ENCODE results near the gene KCNQ1. TPM values are rescaled to one million over a fixed set of nuclear protein-coding genes. Genes with fewer than 3 reads are reported as not detected.

KCNQ1 gene
- total and polyA plus RNA-seq, 8 donors = 14.0 to 61.1 (median 46.7) TPM

DNA sequence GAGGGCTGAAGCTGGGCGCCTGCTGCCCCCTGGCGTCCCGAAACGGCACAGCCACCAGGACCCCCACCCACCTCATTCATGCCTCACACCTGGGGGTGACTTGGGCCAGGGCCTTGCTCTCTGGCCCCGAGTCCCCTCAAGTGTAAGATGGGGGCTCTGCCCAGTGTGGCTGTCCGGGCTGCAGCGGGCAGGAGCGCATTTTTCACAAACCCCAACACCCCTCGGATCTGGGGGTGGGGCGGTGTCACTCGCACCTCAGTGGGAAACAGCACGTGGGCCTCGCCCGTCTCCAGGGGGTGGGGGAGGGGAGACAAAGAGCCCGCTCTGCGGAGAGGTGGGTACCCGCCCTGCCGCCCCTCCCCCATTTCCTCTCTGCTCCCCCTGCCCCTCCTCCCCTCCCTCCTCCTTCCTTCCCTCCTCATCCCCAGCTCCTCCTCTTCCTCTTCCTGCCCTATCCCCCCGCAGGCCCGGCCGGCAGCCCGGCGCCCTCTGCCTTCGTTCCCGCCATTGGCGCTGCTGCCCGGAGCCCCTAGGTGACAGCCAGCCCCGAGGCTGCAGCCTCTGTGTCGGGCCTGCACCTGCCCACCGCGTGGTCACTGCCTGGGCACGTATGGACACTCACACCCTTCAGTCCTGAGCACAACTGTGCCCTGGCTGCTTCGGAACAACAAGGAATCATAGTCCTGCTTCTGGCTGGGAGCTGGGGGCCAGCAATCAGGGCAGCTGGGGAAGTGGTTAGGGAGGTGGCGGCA lies 447.6 kb downstream of the KCNQ1 start:
- ATAC-seq = peak in 3 of 4 donors; percentile 56 to 65 (median 59)
- peak in 3 of 6 donors; percentile 46 to 80 (median 64) for DNase-seq
- Histone ChIP-seq H3K27me3 (no peaks in the 10 kb centered on the region), H3K27ac (peak overlapping the region in 2 of 4 donors; percentile 3 to 13), H3K36me3 (no peaks in the 10 kb centered on the region), H3K4me1 (peaks cover 14 to 23% (median 17%) of the 10 kb centered on the region in 3 donors), H3K9me3 (no peaks in the 10 kb centered on the region), H3K4me3 (peak overlapping the region in 1 of 4 donors; percentile 29)
- TF ChIP-seq CTCF (IDR thresholded peaks at IDR 0.05) = peak; percentile 69 to 83 (median 80)
- WGBS, 2 donors = 12 to 15% methylated on average over 31 to 34 of the region's 34 CpGs
- no peak for FAIRE-seq
- intact Hi-C loops (cut with DNase I) = loop anchor here (5.0 to 10.0 kb wide), 4 partner anchors 358 to 588 kb away; partner anchors contain the start of genes C11orf21 (in 1 of the 3) and TSPAN32 (in 1 of the 3)

- no peaks in the 10 kb centered on the region for H3K27me3 ChIP-seq
- FAIRE-seq = no peak
- H3K4me3 ChIP-seq = peak overlapping the region in 1 of 4 donors; percentile 29
- peak overlapping the region in 1 of 4 donors; percentile 3 for H3K27ac ChIP-seq
- H3K36me3 ChIP-seq = no peaks in the 10 kb centered on the region
- peaks cover 14 to 23% (median 17%) of the 10 kb centered on the region in 3 donors for H3K4me1 ChIP-seq
- peak in 1 of 4 donors; percentile 2 for ATAC-seq
- no peaks in the 10 kb centered on the region for H3K9me3 ChIP-seq
- TF ChIP-seq CTCF (IDR thresholded peaks at IDR 0.05) = no peak
- intact Hi-C loops (cut with DNase I) = loop anchor here (5.0 to 10.0 kb wide), 4 partner anchors 358 to 588 kb away; partner anchors contain the start of genes C11orf21 (in 1 of the 3) and TSPAN32 (in 1 of the 3)
- WGBS, 2 donors = 57 to 59% methylated on average over 4 of the region's 4 CpGs
- DNase-seq = peak in 2 of 6 donors; percentile 25 to 36
Measured at GRCh38 chr11:2892967-2893528, 448.2 kb downstream of the KCNQ1 start.

DNA sequence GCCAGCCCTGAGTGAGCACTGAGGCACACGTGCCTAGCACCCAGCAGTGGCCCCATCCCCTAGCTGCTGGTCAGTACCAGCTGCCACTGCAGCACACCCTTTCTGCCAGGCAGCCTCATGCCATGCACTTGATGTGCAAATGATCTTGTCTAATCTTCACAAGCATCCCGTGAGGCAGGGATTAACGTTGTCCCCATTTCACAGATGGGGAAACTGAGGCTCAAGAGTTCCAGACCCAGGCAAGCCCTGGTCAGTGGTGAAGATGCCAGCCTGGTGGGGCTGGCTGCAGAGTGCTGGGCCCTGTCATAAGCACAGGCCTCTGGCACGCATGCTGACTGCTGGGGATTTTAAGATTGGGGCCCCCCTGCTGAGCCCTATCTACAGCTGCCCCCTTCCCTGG lies 449.1 kb downstream of the KCNQ1 start:
- FAIRE-seq = no peak
- no peak for ATAC-seq
- DNase-seq = peak in 1 of 6 donors; percentile 15
- no peaks in the 10 kb centered on the region for H3K9me3 ChIP-seq
- TF ChIP-seq CTCF (IDR thresholded peaks at IDR 0.05) = no peak
- no peak overlapping the region for H3K27ac ChIP-seq
- no peaks in the 10 kb centered on the region for H3K27me3 ChIP-seq
- peaks cover 14 to 23% (median 17%) of the 10 kb centered on the region in 3 donors for H3K4me1 ChIP-seq
- intact Hi-C loops (cut with DNase I) = loop anchor here (5.0 to 10.0 kb wide), 4 partner anchors 359 to 589 kb away; partner anchors contain the start of genes C11orf21 (in 1 of the 3) and TSPAN32 (in 1 of the 3)
- WGBS, 2 donors = 86 to 87% methylated on average over 4 of the region's 4 CpGs
- no peak overlapping the region for H3K4me3 ChIP-seq
- no peaks in the 10 kb centered on the region for H3K36me3 ChIP-seq

DNA sequence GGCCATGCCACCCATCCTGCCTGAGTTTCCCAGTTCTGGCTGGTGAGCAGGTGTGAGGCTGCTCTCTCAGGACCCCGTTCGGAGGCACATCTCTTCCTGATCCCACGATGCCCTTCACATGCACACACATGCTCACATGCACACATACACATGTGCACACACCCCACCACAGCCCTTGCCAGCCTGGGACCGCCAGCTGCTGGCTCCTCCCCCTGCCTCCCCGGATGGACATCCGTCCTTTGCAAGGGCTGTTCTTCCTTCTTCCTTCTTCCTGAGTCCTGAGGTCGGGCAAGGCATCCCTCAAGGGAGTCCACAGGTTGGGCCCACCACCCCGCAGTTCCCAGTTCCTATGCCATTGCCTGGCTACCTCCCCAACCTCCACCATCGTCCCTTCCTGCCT lies 451.2 kb downstream of the KCNQ1 start:
- Histone ChIP-seq H3K27me3 (no peaks in the 10 kb centered on the region), H3K27ac (no peak overlapping the region), H3K4me3 (no peak overlapping the region), H3K36me3 (no peaks in the 10 kb centered on the region), H3K4me1 (peaks cover 10 to 20% (median 13%) of the 10 kb centered on the region in 3 donors), H3K9me3 (no peaks in the 10 kb centered on the region)
- no peak for ATAC-seq
- FAIRE-seq = no peak
- peak in 1 of 6 donors; percentile 57 for DNase-seq
- WGBS, 2 donors = 71 to 88% methylated on average over 9 of the region's 9 CpGs
- intact Hi-C loops (cut with DNase I) = loop anchor here in 2 of 3 donors (10.0 kb wide), 3 partner anchors 361 to 591 kb away; partner anchors contain the start of genes C11orf21 (in 1 of the 2) and TSPAN32 (in 1 of the 2)
- TF ChIP-seq CTCF (IDR thresholded peaks at IDR 0.05) = no peak
